ENCODE measurements around the gene BRINP3. TPM values are rescaled to one million over a fixed set of nuclear protein-coding genes. Genes with fewer than 3 reads are reported as not detected.

BRINP3 gene
- total RNA-seq, 1 experiment from 2014 or later = not detected

DNA sequence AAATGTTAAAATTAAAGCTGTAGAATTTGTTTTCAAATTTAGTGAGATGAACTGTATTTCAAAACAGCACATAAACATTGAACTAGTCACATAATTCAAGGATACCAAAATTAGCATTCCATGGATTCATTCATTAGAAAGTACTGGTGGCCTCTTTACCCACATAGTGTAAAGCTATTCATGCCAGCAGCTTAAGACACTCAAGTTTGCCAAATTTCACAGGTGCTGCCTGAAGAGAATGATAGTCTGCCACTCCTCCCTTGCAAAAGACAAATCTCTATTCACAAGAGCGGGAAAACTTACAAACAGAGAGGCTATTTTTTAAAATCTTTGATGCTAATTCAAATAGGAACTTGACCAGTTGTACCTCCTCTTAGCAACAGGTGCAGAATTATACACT lies 337.0 kb downstream of the BRINP3 start:
- no peaks in the 10 kb centered on the region for H3K27me3 ChIP-seq (ENCODE audit: insufficient read depth, low read length)
- no peak overlapping the region for H3K9ac ChIP-seq (ENCODE audit: extremely low read depth, insufficient read length, low read length)
- H2BK15ac ChIP-seq (ENCODE audit: low read depth, low read length) = no peak overlapping the region
- H3K27me3 Mint-ChIP-seq (ENCODE audit: low read depth) = no peaks in the 10 kb centered on the region
- no peak overlapping the region for H3K14ac ChIP-seq (ENCODE audit: insufficient read depth, low read length)
- no peak overlapping the region for H2AFZ ChIP-seq (ENCODE audit: low read length)
- H2BK12ac ChIP-seq (ENCODE audit: insufficient read length, low read depth, low read length) = no peak overlapping the region
- no peak overlapping the region for H3T11ph ChIP-seq (ENCODE audit: low read length)
- no peaks in the 10 kb centered on the region for H3K23me2 ChIP-seq (ENCODE audit: insufficient read length, low read depth, low read length, poor library complexity, severe bottlenecking)
- DNase-seq = no peak
- no peak overlapping the region for H3K27ac ChIP-seq (ENCODE audit: insufficient read length, low read depth, low read length)
- H2BK20ac ChIP-seq (ENCODE audit: low read depth, low read length, poor library complexity, severe bottlenecking) = no peak overlapping the region
- no peak overlapping the region for H3K27ac Mint-ChIP-seq
- no peak overlapping the region for H3K18ac ChIP-seq (ENCODE audit: insufficient read length, low read depth, low read length)
- H4K20me1 ChIP-seq (ENCODE audit: control insufficient read depth, insufficient read depth, insufficient read length) = no peaks in the 10 kb centered on the region
- no peak overlapping the region for H2BK5ac ChIP-seq (ENCODE audit: insufficient read length, low read length)
- no peak overlapping the region for H4K8ac ChIP-seq (replicated peaks; ENCODE audit: insufficient read length, low read depth, low read length)
- H3K9me3 ChIP-seq (ENCODE audit: control insufficient read depth, low read depth, low read length) = no peaks in the 10 kb centered on the region
- H2AK5ac ChIP-seq (ENCODE audit: insufficient read length, low read length) = no peak overlapping the region
- H3K23ac ChIP-seq (ENCODE audit: insufficient read length, low read depth, low read length) = no peak overlapping the region
- peaks cover 0 to 4% (median 0%) of the 10 kb centered on the region in 3 experiments; a peak in 1 of 7 replicates for H3K36me3 Mint-ChIP-seq (ENCODE audit: insufficient read depth in 1 of 3, low read depth in 3 of 3)
- H3K4ac ChIP-seq (ENCODE audit: low read depth, low read length) = no peak overlapping the region
- WGBS (ENCODE audit: extremely low coverage, insufficient read length, low lambda C conversion rate) = no CpG with 5 or more reads among the region's 1 CpG
- H2BK120ac ChIP-seq (ENCODE audit: low read depth, low read length, poor library complexity, severe bottlenecking) = no peak overlapping the region
- no peak overlapping the region for H3K4me3 Mint-ChIP-seq
- peaks cover 5 to 9% of the 10 kb centered on the region in 2 experiments for H3K4me1 Mint-ChIP-seq
- H3K56ac ChIP-seq (ENCODE audit: insufficient read length, low read depth, low read length) = no peak overlapping the region
- 0 out of 2 replicates have a peak, but pooled peaks cover 2% of the 10 kb centered on the region for H3K4me1 ChIP-seq (ENCODE audit: insufficient read depth, low read length)
- no peak overlapping the region for H3K4me2 ChIP-seq (ENCODE audit: insufficient read depth, insufficient read length, low read length)
- H3K79me2 ChIP-seq (ENCODE audit: insufficient read depth, low read length) = no peaks in the 10 kb centered on the region
- no peak overlapping the region for H4K5ac ChIP-seq (ENCODE audit: insufficient read length, low read depth, low read length)
- no peaks in the 10 kb centered on the region for H3K9me3 Mint-ChIP-seq
- no peaks in the 10 kb centered on the region for H3K79me1 ChIP-seq (ENCODE audit: insufficient read depth, low read depth, low read length, poor library complexity, severe bottlenecking)
- no peak overlapping the region for H4K91ac ChIP-seq (ENCODE audit: insufficient read length, low read depth, low read length)
- TF ChIP-seq, protein P1, sequence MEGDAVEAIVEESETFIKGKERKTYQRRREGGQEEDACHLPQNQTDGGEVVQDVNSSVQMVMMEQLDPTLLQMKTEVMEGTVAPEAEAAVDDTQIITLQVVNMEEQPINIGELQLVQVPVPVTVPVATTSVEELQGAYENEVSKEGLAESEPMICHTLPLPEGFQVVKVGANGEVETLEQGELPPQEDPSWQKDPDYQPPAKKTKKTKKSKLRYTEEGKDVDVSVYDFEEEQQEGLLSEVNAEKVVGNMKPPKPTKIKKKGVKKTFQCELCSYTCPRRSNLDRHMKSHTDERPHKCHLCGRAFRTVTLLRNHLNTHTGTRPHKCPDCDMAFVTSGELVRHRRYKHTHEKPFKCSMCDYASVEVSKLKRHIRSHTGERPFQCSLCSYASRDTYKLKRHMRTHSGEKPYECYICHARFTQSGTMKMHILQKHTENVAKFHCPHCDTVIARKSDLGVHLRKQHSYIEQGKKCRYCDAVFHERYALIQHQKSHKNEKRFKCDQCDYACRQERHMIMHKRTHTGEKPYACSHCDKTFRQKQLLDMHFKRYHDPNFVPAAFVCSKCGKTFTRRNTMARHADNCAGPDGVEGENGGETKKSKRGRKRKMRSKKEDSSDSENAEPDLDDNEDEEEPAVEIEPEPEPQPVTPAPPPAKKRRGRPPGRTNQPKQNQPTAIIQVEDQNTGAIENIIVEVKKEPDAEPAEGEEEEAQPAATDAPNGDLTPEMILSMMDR (conservative IDR thresholded peaks at IDR 0.05) = no peak
